Fibroblast of lung (primary cell): Measurements from ENCODE around the gene RAET1G. TPM values are rescaled to one million over a fixed set of nuclear protein-coding genes. Genes with fewer than 3 reads are reported as not detected.

Experiments used
- DNase-seq, 2 donors: peaks; one replicate each; pipeline versions ENCODE4 v3.0.0 to v3.0.0-alpha.2; 2010; ENCODE audit warnings: low read depth in 2 of 2
- H2AFZ ChIP-seq: 2 replicates; pipeline ENCODE4 v1.5.1; 2012; ENCODE audit warnings: low read length, control low read depth, inconsistent platforms
- H3K27ac ChIP-seq: 2 replicates; pipeline ENCODE4 v1.5.1; 2011; ENCODE audit warnings: low read length, control low read depth; ENCODE audit not compliant: insufficient read depth
- H3K27me3 ChIP-seq: 2 replicates; pipeline ENCODE4 v1.5.1; 2011; ENCODE audit warnings: mild to moderate bottlenecking, low read length; ENCODE audit not compliant: control insufficient read depth, insufficient read depth
- H3K36me3 ChIP-seq: 2 replicates; pipeline ENCODE4 v1.5.1; 2011; ENCODE audit warnings: low read length; ENCODE audit not compliant: control insufficient read depth, insufficient read depth
- H3K4me1 ChIP-seq: 2 replicates; pipeline ENCODE4 v1.5.1; 2011; ENCODE audit warnings: low read length; ENCODE audit not compliant: control insufficient read depth, insufficient read depth; ENCODE audit errors: extremely low read depth
- H3K4me2 ChIP-seq: 2 replicates; pipeline ENCODE4 v1.5.1; 2011; ENCODE audit warnings: low read length, control low read depth; ENCODE audit not compliant: insufficient read depth; ENCODE audit errors: extremely low read depth
- H3K4me3 ChIP-seq, 4 experiments: fragments of 200-600 bp in 1 of 4; sonication (generic) in 1 of 4; replicated peaks in 1 of 4; 2 replicates each; pipeline ENCODE4 v1.5.1; 2011 to 2016; ENCODE audit warnings: low read length in 4 of 4, low read depth in 3 of 4, mild to moderate bottlenecking in 3 of 4, control low read depth in 2 of 4, inconsistent platforms in 1 of 4, mixed read lengths in 1 of 4; ENCODE audit not compliant: insufficient read depth in 1 of 4; ENCODE audit errors: control extremely low read depth in 1 of 4
- H3K79me2 ChIP-seq: 2 replicates; pipeline ENCODE4 v1.5.1; 2012; ENCODE audit warnings: mild to moderate bottlenecking, low read length, inconsistent platforms; ENCODE audit not compliant: control insufficient read depth, insufficient read depth
- H3K9ac ChIP-seq: 2 replicates; pipeline ENCODE4 v1.5.1; 2011; ENCODE audit warnings: mild to moderate bottlenecking, low read length, control low read depth; ENCODE audit not compliant: insufficient read depth
- H3K9me3 ChIP-seq: 2 replicates; pipeline ENCODE4 v1.5.1; 2012; ENCODE audit warnings: low read depth, low read length; ENCODE audit not compliant: control insufficient read depth, insufficient read depth
- H4K20me1 ChIP-seq: 2 replicates; pipeline ENCODE4 v1.5.1; 2011; ENCODE audit warnings: low read length; ENCODE audit not compliant: control insufficient read depth, insufficient read depth; ENCODE audit errors: extremely low read depth
- EZH2 ChIP-seq: IDR thresholded peaks from 2 replicates; pipeline ENCODE4 v1.5.1; 2012; ENCODE audit warnings: low read length, control low read depth, mild to moderate bottlenecking; ENCODE audit errors: missing control alignments
- polyA plus RNA-seq, 2 donors: library from polyadenylated mRNA; depleted of rRNA in 1 of 2; stranded (reverse) in 1 of 2; unstranded in 1 of 2; fragments of >200 nt; gene quantifications; 2 replicates each; pipeline ENCODE4 v1.2.1, GENCODE V29; 2011 to 2012; ENCODE audit warnings: missing spikeins in 1 of 2
- total RNA-seq: library from RNA; depleted of rRNA; stranded (reverse); fragments of >200 nt; gene quantifications from 2 replicates; pipeline ENCODE4 v1.2.1, GENCODE V29; 2014
- TF ChIP-seq, protein P1 (sequence below), 2 donors: IDR thresholded peaks in 1 of 2; conservative IDR thresholded peaks in 1 of 2; 1 replicate in 1 of 2; 2 replicates in 1 of 2; pipeline ENCODE4 v1.5.1; 2011 to 2012; ENCODE audit warnings: low read length in 2 of 2, control low read depth in 1 of 2, inconsistent platforms in 1 of 2, low read depth in 1 of 2, mild to moderate bottlenecking in 1 of 2

RAET1G gene
- total and polyA plus RNA-seq, 2 donors (not counting 1 experiment from before 2014, with no cell fraction given): 3.3 to 8.8 TPM

DNA sequence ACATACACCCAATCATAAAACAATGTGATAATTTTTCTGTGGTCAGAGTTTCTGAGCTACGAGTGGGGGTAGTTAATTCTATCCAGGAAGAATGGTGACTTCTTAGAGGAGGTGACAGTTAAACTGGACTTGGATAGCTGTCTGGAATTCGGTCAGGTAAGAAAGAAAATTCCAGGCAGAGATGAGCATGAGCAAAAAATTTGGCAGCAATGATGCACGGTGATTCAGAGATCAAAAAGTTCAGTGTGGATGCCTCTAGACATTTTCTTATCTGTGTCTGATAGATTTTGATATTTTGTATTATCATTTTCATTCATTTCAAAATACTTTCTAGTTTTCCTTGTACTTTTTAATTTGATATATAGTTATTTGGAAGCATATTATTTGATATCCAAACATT, 37.0 kb downstream of the RAET1G start:
- Histone ChIP-seq H3K27me3 (peaks cover 4% of the 10 kb centered on the region), H2AFZ (no peak overlapping the region), H3K27ac (no peak overlapping the region), H3K9me3 (no peaks in the 10 kb centered on the region), H3K79me2 (no peaks in the 10 kb centered on the region), H3K4me2 (no peak overlapping the region), H3K36me3 (no peaks in the 10 kb centered on the region), H4K20me1 (no peaks in the 10 kb centered on the region), H3K4me3 (no peak overlapping the region), H3K4me1 (peaks cover 18% of the 10 kb centered on the region), H3K9ac (no peak overlapping the region)
- DNase-seq: no peak
- TF ChIP-seq, protein P1, sequence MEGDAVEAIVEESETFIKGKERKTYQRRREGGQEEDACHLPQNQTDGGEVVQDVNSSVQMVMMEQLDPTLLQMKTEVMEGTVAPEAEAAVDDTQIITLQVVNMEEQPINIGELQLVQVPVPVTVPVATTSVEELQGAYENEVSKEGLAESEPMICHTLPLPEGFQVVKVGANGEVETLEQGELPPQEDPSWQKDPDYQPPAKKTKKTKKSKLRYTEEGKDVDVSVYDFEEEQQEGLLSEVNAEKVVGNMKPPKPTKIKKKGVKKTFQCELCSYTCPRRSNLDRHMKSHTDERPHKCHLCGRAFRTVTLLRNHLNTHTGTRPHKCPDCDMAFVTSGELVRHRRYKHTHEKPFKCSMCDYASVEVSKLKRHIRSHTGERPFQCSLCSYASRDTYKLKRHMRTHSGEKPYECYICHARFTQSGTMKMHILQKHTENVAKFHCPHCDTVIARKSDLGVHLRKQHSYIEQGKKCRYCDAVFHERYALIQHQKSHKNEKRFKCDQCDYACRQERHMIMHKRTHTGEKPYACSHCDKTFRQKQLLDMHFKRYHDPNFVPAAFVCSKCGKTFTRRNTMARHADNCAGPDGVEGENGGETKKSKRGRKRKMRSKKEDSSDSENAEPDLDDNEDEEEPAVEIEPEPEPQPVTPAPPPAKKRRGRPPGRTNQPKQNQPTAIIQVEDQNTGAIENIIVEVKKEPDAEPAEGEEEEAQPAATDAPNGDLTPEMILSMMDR (conservative IDR thresholded peaks at IDR 0.05 in 1 of 2, IDR thresholded peaks at IDR 0.05 in 1 of 2; ENCODE audit: low read depth in 1 of 2, low read length in 2 of 2): no peak
- TF ChIP-seq EZH2: no peak

DNA sequence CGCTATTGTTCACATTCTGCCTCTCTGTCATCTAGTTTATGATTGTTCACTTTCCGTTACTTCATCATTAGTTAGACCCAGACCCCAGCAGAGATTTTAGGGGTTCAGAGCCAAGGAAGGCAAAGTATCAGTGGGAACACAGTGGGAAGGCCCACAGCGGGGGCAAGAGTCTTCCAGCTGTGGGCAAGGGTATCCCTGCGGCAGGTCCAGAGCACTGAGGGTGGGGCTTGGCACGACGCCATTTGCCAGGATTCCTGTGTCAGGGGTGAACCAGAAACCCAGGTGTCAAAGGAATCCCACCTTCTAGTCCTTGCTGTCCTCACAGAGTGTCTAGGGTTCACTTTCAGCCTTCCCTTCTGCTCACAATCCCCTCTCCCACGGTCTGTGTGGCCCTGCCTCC, 38.3 kb downstream of the RAET1G start:
- no peaks in the 10 kb centered on the region for H4K20me1 ChIP-seq
- H3K4me2 ChIP-seq: peak overlapping the region; percentile 48
- no peaks in the 10 kb centered on the region for H3K36me3 ChIP-seq
- H3K4me3 ChIP-seq: no peak overlapping the region
- no peak overlapping the region for H3K27ac ChIP-seq
- no peaks in the 10 kb centered on the region for H3K9me3 ChIP-seq
- no peak overlapping the region for H2AFZ ChIP-seq
- TF ChIP-seq, protein P1 (conservative IDR thresholded peaks at IDR 0.05 in 1 of 2, IDR thresholded peaks at IDR 0.05 in 1 of 2; ENCODE audit: low read depth in 1 of 2, low read length in 2 of 2): no peak
- no peak for TF ChIP-seq EZH2
- H3K27me3 ChIP-seq: peaks cover 4% of the 10 kb centered on the region
- H3K79me2 ChIP-seq: no peaks in the 10 kb centered on the region
- no peak overlapping the region for H3K9ac ChIP-seq
- H3K4me1 ChIP-seq: peaks cover 18% of the 10 kb centered on the region
- no peak for DNase-seq

- H3K9ac ChIP-seq: no peak overlapping the region
- TF ChIP-seq EZH2: no peak
- TF ChIP-seq, protein P1 (conservative IDR thresholded peaks at IDR 0.05 in 1 of 2, IDR thresholded peaks at IDR 0.05 in 1 of 2; ENCODE audit: low read depth in 1 of 2, low read length in 2 of 2): no peak
- H3K4me3 ChIP-seq: no peak overlapping the region
- no peak overlapping the region for H3K27ac ChIP-seq
- peaks cover 4% of the 10 kb centered on the region for H3K27me3 ChIP-seq
- peak overlapping the region; percentile 48 for H3K4me2 ChIP-seq
- no peaks in the 10 kb centered on the region for H3K9me3 ChIP-seq
- no peaks in the 10 kb centered on the region for H3K36me3 ChIP-seq
- peaks cover 18% of the 10 kb centered on the region for H3K4me1 ChIP-seq
- no peak overlapping the region for H2AFZ ChIP-seq
- peak; percentile 30 to 50 for DNase-seq
- no peaks in the 10 kb centered on the region for H4K20me1 ChIP-seq
- H3K79me2 ChIP-seq: no peaks in the 10 kb centered on the region
These were observed 38.7 kb downstream of the RAET1G start for GRCh38 chr6:149884215-149884614.
